Fibroblast of skin of left quadriceps (primary cell): ENCODE data around the gene WDR41.

Source experiments
- DNase-seq, 2 experiments: peaks; one replicate each; pipeline ENCODE4 v3.0.0-alpha.2; 2013; ENCODE audit warnings: low read depth in 2 of 2

The WDR41 gene

DNA sequence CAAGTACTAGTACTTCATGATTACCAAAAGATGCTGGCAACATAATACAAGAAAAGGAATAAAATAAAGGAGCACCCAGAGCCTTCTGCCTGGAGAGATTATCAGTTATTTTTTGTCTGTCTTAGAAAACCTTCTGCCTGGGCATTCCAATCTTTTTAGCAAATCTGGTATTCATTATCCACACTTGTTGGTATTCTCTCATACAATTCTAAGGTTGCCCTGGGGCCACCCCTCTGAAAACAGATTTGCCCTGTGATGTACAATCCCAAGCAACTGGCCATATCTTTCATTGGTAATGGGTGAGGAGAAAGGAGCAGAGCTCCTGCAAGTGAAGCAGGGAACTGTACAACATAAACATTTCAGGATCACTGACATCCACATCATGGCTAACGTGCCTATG lies 47.8 kb downstream of the WDR41 start:
- no peak for DNase-seq

DNA sequence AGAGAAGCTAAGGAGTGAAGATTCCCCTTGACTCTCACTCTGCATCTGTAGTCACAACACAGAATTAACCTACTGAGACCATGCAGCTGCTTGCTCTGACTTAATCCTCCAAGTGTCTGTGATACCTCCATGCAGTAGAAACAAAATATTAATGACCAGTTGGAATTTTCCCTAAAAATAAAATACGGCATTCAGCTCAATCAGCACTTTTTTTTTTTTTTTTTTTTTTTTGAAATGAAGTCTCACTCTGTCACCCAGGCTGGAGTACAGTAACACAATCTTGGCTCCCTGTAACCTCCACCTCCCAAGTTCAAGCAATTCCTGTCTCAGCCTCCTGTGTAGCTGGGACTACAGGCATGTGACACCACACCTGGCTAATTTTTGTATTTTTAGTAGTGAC lies 48.4 kb downstream of the WDR41 start:
- no peak for DNase-seq

- no peak for DNase-seq
Measured at GRCh38 chr5:77438071-77438470, 54.0 kb downstream of the WDR41 start.

DNA sequence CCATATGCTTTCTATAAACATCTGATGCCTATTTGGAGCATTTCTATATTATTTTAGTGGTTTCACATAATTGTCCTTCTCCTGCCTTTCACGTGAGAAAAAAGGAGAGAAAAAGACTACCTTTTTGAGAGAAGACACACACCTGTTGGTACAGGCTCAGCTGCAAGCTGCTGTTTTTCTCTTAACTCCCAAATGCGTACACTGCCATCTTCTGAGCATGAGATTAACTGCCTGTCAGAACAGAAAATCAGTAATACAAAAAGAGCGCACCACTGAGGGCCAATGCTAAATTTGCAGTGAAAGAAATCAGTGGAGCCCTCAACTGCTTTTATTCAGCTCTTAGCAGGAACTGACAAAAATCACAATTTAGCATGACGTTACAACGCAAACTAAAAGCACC lies 54.9 kb downstream of the WDR41 start:
- no peak for DNase-seq

GRCh38 chr5:77431719-77432118 lies 60.4 kb downstream of the WDR41 start:
- no peak for DNase-seq

DNA sequence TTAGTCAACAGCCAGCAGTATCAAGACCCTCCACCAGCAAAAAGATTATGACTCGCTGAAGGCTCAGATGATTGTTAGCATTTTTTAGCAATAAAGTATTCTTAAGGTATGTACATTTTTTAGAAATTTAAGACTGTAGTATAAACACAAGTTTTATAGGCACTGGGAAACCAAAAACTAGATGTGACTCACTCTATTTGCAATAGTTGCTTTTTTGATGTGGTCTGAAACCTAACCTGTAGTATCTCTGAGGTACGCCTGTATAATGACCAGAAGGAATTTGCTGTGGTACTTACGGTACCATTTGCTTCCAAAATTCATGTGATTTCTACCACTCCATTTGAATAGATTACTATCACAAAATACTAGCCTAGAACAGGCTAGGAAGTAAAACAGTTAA lies 60.8 kb downstream of the WDR41 start:
- peak; percentile 40 to 42 for DNase-seq

GRCh38 chr5:77430726-77431125 lies 61.4 kb downstream of the WDR41 start:
- DNase-seq: no peak

DNA sequence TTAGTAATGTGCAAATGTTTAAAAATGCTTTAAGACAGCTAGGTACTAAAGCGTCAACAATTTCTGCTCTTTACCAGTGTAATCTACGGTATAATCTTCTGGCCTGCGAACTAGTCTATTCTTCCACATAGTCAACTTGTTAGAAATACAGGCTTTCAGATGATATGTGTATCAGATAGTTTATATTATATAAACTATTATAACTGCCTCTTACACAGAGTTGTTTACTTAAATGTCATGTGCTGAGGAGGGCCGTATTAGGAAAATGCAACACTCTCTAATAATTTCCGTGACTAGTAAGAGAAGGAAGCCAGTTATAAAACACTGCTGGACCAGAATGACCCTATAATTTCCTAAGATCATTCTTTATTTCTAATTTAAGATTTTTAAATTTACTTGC lies 63.6 kb downstream of the WDR41 start:
- no peak for DNase-seq

DNA sequence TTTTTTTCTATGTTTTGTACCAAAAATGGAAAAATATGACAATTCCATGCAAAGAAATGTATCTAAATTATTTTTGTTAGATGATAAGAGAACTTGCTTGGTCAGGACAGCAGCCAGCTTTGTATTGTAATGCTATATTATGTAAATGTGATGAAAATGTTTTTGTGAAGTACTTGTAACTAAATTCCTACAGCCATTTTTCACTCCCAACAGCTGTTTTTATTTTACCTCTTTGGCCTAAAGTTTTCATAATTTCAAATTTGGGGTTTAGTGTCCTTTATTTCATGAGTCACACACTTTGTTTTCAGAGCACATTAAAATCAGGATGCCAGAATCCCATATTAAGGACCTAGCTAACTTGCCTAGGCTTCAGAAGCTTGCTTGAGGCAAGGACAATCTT lies 64.1 kb downstream of the WDR41 start:
- DNase-seq: peak; percentile 39 to 44

GRCh38 chr5:77426670-77427069 lies 65.4 kb downstream of the WDR41 start:
- no peak for DNase-seq

- DNase-seq: no peak
Measured at GRCh38 chr5:77425998-77426659, 66.0 kb downstream of the WDR41 start.

- DNase-seq: no peak
Measured at GRCh38 chr5:77425420-77425819, 66.7 kb downstream of the WDR41 start.

- DNase-seq: no peak
Measured at GRCh38 chr5:77424921-77425320, 67.2 kb downstream of the WDR41 start.

DNA sequence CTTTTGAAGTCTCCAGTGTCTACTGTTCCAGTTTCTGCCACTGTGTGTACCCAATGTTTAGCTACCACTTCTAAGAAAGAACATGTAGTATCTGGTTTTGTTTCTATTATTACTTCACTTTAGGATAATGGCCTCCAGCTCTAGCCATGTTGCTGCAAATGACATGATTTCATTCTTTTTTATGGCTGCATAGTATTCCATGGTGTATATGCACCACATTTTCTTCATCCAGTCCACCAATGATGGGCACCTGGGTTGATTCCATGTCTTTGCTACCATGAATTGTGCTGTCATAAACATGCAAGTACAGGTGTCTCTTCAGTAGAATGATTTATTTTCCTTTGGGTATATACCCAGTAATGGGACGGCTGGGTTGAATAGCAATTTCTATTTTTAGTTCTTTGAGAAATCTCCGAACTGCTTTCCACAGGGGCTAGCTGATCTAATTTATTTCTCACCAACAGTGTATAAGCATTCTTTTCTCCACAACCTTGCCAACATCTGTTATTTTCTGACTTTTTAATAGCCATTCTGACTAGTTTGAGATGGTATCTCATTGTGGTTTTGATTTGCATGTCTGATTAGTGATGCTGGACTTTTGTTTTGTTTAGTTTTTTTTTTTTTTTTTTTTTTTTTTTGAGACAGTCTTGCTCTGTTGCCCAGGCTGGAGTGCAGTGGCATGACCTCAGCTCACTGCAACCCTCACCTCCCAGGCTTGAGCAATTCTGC lies 68.9 kb downstream of the WDR41 start:
- DNase-seq: peak; percentile 54 to 55

DNA sequence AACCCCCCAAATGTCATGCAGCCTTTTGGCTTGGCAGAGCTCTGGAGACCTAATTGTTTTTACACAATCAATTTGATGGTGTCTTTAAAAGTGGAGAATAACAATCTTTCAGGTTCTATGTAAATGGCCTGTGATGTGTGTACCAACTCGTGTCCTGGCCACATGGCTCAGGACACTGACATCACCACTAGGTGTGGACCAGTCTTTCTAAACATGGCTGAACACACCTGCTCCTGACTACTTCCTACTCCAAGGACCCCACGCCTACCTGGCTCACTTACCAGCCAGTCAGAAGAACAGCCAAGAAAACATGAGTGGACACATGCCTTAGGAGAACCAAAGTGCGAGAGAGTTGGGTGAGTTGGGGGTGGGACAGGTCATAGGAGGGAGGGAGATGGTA lies 71.2 kb downstream of the WDR41 start:
- DNase-seq: no peak

GRCh38 chr5:77419644-77420582 lies 72.2 kb downstream of the WDR41 start:
- DNase-seq: no peak

DNA sequence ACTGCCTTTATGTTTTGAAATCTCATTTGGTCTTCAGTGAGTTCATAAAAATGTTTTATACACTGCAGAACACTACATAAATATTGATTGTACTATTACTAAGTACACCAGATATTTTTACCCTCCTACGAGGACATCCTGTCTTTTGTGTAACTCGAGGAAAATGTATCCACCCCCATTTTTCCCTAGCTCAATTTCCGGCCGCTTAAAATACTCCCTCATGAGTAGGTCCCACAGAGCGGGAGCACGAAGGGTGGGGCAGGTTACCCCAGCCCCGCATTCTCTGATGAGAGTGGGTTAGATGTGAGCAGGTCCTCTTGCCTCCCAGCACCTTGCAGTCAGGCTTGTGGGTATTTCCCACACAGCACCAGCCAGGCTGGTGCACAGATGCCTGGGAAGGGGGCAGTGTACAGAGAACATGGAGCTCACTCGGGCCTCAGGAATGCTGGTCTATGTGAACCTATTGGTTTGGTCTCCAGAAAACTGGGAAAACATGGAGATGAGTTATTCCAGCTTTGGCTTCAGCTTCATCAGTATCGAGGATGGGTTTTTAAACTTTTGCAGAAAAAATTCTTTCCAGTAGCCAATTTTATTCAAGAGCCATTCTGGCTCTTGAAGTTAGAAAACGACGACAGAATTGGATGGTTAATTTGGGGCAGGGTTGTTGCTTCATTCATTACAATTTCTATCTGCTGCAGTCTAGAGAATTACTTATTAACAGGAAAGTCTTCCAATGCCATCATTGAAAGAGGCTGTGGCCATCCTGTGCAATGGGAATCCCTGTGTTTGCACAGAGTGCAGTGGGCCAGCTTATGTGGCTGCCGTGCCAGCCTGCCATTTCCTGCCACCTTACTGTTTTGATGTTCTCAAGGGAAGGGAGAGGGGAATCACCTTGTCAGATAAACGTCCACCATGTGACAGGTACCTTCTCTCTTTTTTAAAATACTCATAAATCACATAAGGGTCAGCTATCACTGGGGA lies 73.2 kb downstream of the WDR41 start:
- DNase-seq: no peak

DNA sequence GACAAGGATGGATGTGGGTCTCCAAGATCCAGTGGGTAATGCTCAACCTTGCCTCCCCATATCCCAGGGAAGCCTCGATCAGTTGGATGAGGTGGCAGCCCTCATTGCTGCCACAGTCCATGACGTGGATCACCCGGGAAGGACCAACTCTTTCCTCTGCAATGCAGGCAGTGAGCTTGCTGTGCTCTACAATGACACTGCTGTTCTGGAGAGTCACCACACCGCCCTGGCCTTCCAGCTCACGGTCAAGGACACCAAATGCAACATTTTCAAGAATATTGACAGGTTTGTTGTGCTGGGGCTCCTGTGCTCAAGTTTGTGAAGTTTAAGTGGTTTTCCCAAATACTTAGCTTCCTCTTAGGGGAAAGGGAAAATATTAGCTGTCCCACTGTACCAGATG lies 74.0 kb downstream of the WDR41 start:
- DNase-seq: no peak

GRCh38 chr5:77413049-77413448 lies 79.1 kb downstream of the WDR41 start:
- no peak for DNase-seq

GRCh38 chr5:77409870-77410621 lies 82.1 kb downstream of the WDR41 start:
- DNase-seq: no peak

DNA sequence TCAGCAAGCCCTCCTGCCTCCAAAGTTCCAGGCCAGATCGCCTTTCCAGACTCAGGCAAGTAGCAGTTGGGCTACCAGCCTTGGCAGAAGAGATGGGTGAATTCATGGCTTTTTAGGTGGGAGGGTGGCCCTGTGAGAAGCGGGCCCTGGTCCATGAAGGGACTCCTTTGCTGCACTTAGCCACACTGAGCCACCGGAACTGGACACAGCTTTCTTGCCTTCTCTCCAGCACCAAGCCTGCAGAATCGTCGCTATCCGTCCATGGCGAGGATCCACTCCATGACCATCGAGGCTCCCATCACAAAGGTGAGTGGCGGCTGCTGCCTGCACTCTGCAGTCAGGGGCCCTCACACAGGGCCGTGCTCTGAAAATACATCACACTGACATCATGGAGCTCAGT lies 85.0 kb downstream of the WDR41 start:
- DNase-seq: no peak
